NOMO-1 (cell line): ENCODE data around the gene CTTNBP2NL.
"Not testable (repeated sequence)": the region's sequence is repeated elsewhere in the genome, so short reads cannot be mapped to it uniquely, and the experiment has no call there.

Experiments used
- DNase-seq, 2 experiments: peaks; one replicate each; lab custom pipeline; 2025; ENCODE audit not compliant: unreplicated experiment in 2 of 2; lab: John Stamatoyannopoulos, UW

Gene CTTNBP2NL

DNA sequence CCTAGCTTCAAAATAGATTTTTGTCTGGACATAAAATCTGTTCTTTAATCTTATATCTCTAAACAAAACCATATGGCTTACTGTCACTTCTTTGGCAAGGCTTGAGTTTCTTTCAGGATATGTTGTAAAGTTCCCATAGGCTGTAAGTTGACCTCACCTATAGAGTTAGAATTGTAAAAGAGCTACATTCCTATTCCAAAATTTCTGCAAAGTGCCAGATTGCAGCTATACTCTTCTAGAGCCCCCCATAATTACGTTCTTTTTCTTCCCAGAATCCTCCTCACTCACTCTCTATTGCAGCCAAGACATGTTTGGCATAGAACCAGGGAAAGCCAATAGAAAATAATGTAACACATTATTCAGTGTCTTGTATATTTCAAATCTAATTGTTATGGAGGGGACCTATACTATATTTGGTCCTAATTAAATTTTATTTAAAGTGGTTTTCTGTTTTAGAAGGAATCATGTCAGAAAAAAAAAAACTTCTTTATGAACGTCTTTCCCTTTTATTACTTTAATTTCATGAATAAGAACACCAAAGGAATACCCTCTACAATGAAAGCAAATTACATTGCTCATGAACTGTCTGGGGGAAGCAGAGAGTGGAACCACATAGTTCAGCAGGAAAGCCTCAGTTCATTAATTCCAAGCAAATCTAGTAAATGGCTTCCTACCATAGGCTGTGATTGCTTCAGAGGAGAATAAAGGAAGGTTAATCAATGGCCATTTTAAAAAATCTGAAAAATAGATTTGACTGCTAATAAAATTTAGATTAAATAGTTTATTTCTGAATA is 22.3 kb downstream of the CTTNBP2NL start:
- no peak for DNase-seq

DNA sequence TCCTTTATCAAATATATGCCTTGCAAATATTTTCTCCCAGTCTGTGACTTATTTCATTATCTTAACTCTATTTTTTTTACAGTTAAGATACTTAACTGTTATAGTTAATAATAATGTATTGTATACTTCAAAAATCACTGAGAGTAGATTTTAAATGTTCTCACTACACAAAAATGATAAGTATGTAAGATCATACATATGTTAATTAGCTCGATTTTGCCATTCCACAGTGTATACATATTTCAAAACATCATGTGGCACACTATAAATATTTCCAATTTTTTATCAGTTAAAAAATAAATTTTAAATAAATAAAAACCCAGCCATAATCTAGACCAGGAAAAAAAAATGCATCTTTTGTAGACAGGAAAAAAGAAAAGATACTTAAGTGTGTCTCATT is 27.2 kb downstream of the CTTNBP2NL start:
- DNase-seq, result no peak

DNA sequence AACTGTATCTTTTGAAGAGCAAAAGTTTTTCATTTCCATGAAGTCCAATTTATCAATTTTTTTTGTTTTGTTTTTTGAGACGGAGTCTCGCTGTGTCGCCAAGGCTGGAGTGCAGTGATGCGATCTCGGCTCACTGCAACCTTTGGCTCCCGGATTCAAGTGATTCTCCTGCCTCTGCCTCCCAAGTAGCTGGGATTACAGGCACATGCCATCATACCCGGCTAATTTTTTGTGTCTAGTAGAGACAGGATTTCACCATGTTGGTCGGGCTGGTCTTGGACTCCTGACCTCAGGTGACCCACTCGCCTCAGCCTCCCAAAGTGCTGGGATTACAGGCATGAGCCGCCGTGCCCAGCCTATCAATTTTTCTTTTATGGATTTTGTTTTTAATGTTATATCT is 27.7 kb downstream of the CTTNBP2NL start:
- not testable (repeated sequence) for DNase-seq

DNA sequence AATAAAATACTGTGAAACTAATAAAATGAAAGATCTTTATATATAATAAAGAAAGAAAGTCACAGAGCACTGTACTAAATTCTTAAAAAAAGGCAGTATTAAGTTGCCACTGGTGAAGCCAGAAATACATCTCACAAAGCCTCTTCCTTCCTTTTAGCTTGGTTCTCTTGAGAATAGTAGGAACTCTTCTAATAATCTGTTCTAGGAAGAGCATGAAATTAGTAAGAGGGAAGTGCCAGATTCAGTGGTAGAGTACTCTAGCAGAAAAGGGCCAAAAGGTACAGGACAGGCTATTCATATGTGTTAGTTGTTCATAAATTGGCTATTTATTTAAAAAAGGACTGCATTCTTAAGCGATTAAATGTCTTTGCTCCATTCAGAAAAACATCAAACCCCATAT is 33.7 kb downstream of the CTTNBP2NL start:
- no peak for DNase-seq

DNA sequence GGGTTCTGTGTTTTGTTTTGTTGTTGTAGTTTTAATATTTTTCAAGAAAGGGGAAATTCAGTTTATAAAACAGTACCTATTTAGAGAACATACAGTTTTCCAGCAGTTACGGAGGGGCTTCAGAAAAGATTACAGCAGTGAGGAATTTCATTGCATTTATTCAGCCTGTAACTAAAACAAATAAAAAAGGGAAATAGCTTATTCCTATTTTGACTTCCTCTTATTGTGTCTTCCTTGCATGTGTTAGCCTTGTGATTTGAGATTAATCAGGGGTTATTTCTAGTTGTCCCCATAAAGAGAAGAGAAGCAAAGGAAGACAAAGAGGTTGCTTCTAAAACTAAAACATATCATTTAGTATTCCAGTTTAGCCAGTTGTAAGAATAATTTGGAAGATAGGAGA is 35.0 kb downstream of the CTTNBP2NL start:
- DNase-seq, result peak in 1 of 2 experiments; percentile 64

DNA sequence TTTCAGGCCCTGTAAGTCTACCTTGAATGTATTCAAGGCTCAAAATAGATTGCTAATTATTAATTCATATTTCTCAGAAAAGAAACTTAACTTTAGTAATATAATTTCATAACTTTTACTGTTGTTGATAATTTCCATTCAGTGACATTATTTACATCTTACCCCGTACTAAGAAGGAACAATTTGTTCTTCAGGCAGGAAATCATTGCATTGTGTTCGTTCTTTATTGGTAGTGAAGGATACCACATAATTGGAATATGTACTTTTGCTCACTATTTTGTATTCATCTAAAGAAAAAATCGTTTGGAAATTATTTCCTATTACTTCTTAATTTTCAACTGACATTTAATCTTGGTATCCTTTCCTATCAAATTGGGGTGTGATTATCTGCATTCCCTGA is 39.4 kb downstream of the CTTNBP2NL start:
- no peak for DNase-seq

DNA sequence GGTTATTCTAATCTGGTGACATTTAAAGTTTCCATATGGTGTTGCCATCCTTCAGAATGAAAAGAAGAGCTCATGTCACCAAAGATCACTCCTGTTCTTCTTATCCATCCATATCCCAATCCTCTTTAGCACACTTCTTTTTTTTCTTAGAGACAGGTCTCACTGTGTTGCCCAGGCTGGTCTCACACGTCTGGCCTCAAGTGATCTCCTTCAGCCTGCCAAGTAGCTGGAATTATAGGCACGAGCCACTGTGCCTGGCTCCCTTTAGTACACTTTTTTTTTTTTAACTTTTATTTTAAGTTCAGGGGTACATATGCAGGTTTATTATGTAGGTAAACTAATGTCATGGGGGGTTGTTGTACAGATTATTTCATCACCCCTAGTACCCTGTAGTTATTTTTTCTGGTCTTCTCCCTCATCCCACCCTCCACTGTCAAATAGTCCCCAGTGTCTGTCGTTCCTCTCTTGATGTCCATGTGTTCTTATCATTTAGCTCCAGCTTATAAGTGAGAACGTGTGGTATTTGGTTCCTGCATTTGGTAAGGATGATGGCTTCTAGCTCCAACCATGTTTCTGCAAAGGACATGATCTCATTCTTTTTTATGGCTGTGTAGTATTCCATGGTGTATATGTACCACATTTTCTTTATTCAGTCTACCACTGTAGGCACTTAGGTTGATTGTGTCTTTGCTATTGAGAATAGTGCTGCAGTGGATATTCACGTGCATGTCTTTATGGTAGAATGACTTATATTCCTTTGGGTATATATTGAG is 40.6 kb downstream of the CTTNBP2NL start:
- no peak for DNase-seq

DNA sequence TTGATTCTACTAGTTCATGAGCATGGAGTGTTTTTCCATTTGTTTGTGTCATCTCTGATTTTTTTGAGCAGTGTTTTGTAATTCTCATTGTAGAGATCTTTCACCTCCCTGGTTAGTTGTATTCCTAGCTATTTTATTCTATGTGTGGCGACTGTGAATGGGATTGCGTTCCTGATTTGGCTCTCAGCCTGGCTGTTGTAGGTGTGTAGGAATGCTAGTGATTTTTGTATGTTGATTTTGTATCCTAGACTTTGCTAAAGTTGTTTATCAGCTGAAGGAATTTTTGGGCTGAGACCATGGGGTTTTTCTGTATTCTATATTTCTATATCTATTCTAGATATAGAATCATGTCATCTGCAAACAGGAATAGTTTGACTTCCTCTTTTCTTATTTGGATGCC is 42.1 kb downstream of the CTTNBP2NL start:
- DNase-seq, result not testable (repeated sequence)

DNA sequence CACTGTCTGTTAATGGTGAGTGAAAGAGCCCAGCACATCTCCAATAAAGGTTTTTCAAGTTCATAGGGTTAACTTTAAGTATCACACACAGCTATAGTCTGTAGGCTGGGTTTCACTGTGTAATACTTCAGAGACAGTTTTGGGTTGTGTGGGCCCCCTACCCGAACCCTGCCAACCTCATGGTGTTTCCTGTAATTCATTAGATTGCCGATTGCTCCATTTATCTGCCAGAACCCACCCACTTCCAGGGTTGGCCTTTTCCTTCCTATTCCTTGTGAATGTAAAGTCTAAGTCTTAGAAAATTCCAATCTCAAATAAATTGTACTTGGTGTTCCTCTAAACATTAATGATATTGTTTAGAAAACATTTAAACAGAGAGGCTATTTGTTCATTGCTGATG is 43.6 kb downstream of the CTTNBP2NL start:
- no peak for DNase-seq

DNA sequence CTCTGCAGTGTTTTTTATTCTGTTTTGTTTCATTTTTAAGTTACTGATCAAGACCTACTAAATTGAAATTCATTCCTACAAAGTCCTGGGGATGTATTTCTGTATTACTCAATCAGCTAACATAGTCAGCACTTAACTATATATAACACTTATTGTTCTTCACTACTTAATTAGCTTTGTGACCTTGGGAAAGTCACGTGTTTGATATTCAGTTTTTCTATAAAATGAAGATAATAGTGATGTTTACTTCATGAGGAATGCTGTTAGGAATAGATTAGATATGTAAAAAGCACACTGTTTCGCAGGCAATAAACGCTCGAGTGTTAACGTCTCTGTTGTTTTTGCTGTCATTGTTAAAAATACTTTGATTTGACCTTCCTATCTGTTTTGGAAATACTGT is 44.6 kb downstream of the CTTNBP2NL start:
- DNase-seq, result no peak

DNA sequence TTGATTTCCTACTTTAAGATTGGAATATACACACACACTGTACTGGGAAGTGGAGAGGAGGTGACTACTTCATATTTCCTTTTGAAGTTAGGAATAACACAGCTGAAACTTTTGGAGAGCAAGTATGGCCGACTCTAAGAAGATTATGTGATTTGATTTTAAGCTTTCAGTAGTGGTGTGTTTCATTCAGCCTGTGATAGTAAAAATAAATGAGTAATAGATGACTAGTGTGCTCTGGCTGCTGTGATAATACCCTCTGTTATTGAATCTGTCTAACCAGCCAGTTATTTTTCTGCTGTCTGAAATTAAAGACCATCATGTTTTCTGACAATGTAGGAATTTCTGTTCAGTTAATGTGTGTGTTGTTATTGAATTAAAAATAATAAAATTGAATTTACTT is 48.3 kb downstream of the CTTNBP2NL start:
- DNase-seq, result no peak

DNA sequence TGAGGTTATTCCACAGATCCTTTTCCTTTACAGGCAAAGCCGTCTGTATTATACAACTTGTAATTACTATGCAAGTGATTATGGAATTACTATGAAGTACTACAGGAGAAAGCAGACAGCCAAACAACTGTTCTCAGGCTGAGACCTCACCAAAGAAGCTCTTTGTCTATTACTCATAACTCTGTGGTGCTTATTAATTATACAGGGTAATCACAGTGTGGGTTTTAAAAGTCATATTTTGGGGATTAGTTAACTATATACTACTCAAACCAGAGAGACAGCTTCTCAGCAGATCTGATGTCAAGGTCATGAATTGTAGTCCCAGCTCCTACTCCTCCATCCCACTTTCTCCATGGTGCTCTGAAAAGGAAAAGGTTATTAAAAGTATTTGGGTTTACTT is 49.6 kb downstream of the CTTNBP2NL start:
- DNase-seq, result no peak

DNA sequence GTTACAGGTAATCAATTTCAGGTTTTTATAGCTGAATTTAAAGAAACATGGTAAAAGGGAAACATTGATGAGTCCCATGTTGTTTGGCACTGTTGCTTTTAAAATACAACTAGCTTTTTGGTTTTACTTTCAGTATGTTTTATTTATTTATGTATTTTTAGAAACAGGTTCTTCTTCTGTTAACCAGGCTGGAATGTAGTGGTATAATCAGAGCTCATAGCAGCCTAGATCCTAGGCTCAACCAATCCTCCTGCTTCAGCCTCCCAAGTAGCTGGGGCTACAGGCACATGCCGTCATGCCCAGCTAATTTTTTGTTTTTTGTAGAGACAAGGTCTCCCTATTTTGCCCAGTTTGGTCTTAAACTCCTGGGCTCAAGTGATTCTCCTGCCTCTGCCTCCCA is 50.4 kb downstream of the CTTNBP2NL start:
- no peak for DNase-seq

DNA sequence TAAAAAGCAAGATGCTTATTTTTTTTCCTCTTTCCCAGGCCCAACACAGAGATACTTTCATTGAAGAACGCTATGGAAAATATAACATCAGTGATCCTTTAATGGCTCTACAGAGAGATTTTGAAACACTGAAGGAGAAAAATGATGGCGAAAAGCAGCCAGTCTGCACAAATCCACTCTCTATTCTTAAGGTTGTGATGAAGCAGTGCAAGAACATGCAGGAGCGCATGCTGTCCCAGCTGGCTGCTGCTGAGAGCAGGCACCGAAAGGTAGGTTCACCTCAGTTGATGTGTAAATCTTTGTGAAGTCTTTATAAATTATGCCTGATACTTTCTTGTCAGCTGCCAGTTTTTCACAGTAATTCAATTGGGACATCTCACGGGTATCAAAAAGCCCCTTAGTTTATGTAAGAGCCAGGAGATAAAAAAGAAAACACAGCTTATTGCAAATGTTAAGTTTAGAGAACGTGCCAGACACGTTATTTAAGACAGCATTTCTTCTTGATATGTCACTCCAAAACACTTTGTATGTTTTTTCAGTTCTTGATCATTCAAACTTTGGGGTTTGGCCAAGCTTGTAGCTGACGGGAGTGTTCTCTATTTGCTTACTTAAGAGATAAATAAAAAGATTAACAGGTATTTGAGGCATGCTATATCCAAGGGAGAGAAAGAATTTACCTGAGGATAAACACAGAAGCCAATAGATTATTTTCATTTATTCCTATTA is 53.1 kb downstream of the CTTNBP2NL start:
- DNase-seq, result no peak

DNA sequence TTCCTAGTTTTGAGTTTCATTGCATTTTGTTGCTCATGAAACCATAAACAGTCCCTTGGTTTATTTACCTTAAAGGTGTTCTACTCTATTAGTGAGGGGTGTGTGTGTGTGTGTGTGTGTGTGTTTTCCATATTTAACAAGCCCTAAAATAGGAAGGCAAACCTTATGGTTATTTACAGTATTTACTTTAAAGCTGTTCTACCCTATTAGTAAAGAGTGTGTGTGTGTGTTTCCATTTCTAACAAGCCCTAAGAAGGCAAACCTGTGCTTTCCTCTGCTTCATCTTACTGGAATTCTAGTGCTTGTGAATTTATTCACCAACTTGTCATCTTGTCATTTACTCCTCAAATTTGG is 53.6 kb downstream of the CTTNBP2NL start:
- DNase-seq, result no peak

DNA sequence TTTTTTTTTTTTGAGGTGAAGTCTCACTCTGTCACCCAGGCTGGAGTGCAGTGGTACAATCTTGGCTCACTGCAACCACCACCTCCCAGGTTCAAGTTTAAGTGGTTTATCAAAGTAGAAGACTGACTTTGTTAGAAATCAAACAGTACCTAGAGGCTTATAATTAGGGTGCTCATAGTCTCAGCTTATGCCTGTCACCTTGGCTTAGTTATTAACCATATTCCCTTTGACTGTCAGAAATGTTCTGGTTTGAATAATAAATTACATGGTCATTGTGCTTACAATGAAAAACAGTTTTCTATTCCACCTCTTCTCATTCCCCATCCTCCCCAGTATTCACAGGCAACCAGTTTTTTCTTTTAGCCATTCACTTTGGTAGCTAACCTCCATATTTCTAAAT is 54.8 kb downstream of the CTTNBP2NL start:
- no peak for DNase-seq

DNA sequence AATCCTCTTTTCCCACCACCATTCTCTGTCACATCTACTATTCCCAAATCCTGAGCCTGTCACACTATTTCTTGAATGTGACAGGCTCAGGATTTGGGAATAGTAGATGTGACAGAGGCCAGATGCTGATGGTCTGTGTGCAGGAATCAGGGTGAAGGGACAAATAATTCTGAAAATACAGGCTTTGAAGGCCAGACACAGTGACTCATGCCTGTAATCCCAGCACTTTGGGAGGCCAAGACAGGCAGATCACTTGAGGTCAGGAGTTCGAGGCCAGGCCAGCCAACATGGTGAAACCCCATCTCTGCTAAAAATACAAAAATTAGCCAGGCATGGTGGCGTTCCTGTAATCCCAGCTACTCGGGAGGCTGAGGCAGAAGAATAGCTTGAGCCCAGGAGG is 55.3 kb downstream of the CTTNBP2NL start:
- not testable (repeated sequence) for DNase-seq

DNA sequence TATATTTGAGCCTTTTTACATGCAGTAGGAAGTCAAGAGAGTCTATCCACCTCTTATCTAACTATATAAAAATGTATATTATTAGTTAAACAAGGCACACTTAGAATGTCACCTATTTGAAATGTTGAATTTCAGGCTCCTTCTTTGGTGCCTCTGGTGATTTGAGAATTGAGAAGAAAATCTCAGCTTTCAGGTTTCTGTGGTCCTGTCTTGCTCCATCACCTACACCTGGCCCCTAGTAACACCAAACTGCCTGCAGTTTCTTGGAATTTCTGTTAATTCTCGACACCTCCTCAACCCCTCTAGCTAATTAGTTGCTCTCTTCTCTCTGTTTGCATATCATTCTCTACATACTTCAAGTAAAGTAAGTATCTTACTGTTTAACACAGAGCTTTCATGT is 57.9 kb downstream of the CTTNBP2NL start:
- DNase-seq, result no peak

DNA sequence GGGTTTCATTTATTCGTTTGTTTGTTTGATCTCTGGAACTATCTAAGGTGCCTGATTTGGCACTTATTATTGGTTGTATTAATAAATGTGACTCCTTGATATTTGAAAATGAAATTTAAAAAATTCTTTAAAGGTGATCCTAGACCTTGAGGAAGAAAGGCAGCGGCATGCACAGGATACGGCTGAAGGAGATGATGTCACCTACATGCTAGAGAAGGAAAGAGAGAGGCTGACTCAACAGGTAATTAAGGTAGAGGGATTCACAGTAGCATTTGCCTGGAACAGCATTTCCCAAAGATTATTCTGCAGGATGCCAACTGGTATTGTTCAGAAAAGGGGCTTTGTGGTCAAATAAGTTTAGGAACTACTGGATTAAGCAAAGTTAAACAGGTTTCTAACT is 58.3 kb downstream of the CTTNBP2NL start:
- DNase-seq, result no peak

DNA sequence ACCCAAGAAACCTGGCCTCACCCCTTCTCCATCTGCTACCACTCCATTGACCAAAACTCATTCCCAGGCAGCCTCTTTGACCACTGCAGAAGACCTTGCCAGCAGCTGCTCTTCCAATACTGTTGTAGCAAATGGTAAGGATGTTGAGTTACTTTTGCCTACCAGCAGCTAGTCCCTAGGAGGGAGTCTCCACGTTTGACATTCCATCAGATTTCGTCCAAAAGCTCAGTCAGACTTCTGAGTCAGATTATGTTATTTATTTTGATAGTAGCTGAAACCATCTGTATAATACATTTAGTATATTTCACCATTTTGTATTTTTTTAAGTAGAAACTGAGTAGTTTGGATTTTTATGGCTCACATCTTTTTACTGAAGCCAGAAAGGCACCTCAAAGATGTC is 61.2 kb downstream of the CTTNBP2NL start:
- no peak for DNase-seq

DNA sequence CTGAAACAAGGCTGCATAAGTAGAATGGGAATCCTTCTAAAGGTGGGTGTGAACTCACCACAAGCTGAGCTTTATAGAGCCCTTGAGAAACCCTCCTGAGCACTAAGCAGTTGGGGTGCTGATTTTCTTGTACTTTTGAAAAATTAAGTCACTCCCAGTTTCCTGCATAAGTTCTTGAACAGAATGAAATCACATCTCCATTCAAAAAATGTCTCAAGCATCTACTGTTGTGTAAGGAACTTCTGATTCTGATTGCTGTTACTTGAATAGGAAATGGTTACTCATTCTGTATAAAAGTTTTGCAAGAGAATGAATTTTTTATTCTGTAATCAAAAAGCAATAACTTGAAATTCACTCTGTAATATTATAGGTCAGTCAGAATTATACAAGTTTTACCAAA is 61.9 kb downstream of the CTTNBP2NL start:
- DNase-seq, result no peak

DNA sequence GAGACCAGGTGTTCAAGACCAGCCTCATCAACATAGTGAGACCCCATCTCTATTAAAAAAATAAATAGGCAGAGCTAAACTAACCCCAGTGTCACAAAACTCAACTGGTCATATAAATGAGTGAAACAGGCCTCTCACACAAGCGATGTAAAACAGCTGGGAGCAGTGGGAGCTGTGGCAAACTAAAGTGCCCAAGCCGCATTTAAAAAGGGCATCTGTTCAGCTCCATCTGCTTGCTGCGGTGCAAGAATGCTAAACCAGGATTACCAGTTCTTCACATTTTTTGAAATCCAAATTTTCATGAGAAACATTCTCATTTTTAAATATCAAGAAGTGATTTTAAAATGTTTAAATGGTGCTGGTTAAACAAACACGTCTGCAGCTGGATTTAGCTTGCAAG is 62.7 kb downstream of the CTTNBP2NL start:
- no peak for DNase-seq
